Measurements from ENCODE around the gene CDC42EP2. TPM values are rescaled to one million over a fixed set of nuclear protein-coding genes. Genes with fewer than 3 reads are reported as not detected.

CDC42EP2 gene
- total and polyA plus RNA-seq, 10 of the 15 experiments (the other 5 are each of a cell fraction or from before 2014, with no cell fraction given): 0.03 to 1.2 (median 0.09) TPM; not detected in 3

GRCh38 chr11:65329944-65330403 is 15.3 kb downstream of the CDC42EP2 start (continued):
- peak; percentile 48 for TF ChIP-seq RAD21 (IDR thresholded peaks at IDR 0.05; ENCODE audit: insufficient read depth, low read depth, low read length)
- peak in 1 of 2 experiments; percentile 20; a peak in 1 of 4 replicates for TF ChIP-seq IKZF2 (IDR thresholded peaks at IDR 0.05)
- TF ChIP-seq GABPA (IDR thresholded peaks at IDR 0.05; ENCODE audit: low read depth): no peak

- H3K4me2 ChIP-seq (ENCODE audit: control insufficient read depth, insufficient read depth): no peak overlapping the region
- H3K27ac ChIP-seq (ENCODE audit: control insufficient read depth, insufficient read depth): no peak overlapping the region
- FAIRE-seq (no peak), ATAC-seq (no peak), DNase-seq (ENCODE audit: low read depth, low spot score) (no peak)
- TF ChIP-seq LARP7 (IDR thresholded peaks at IDR 0.05) (no peak), NR2C1 (IDR thresholded peaks at IDR 0.05) (no peak), NFIC (IDR thresholded peaks at IDR 0.05; ENCODE audit: low read depth, low read length) (no peak), NFYB (IDR thresholded peaks at IDR 0.05; ENCODE audit: insufficient read depth, low read depth, low read length) (no peak), SMAD1 (IDR thresholded peaks at IDR 0.05; ENCODE audit: low read depth, partially characterized antibody) (no peak), KAT2A (conservative IDR thresholded peaks at IDR 0.05; ENCODE audit: control insufficient read depth, low read depth, low read length) (no peak), ZNF384 (IDR thresholded peaks at IDR 0.05; ENCODE audit: borderline replicate concordance, low read depth, low read length) (no peak), FOS (IDR thresholded peaks at IDR 0.05; ENCODE audit: borderline replicate concordance, extremely low read depth, insufficient read length) (no peak)
- TF ChIP-seq, protein P1, sequence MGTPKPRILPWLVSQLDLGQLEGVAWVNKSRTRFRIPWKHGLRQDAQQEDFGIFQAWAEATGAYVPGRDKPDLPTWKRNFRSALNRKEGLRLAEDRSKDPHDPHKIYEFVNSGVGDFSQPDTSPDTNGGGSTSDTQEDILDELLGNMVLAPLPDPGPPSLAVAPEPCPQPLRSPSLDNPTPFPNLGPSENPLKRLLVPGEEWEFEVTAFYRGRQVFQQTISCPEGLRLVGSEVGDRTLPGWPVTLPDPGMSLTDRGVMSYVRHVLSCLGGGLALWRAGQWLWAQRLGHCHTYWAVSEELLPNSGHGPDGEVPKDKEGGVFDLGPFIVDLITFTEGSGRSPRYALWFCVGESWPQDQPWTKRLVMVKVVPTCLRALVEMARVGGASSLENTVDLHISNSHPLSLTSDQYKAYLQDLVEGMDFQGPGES (IDR thresholded peaks at IDR 0.05): no peak
- TF ChIP-seq, protein P2, sequence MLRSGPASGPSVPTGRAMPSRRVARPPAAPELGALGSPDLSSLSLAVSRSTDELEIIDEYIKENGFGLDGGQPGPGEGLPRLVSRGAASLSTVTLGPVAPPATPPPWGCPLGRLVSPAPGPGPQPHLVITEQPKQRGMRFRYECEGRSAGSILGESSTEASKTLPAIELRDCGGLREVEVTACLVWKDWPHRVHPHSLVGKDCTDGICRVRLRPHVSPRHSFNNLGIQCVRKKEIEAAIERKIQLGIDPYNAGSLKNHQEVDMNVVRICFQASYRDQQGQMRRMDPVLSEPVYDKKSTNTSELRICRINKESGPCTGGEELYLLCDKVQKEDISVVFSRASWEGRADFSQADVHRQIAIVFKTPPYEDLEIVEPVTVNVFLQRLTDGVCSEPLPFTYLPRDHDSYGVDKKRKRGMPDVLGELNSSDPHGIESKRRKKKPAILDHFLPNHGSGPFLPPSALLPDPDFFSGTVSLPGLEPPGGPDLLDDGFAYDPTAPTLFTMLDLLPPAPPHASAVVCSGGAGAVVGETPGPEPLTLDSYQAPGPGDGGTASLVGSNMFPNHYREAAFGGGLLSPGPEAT (IDR thresholded peaks at IDR 0.05; ENCODE audit: low read depth): no peak
- TF ChIP-seq, protein P3, sequence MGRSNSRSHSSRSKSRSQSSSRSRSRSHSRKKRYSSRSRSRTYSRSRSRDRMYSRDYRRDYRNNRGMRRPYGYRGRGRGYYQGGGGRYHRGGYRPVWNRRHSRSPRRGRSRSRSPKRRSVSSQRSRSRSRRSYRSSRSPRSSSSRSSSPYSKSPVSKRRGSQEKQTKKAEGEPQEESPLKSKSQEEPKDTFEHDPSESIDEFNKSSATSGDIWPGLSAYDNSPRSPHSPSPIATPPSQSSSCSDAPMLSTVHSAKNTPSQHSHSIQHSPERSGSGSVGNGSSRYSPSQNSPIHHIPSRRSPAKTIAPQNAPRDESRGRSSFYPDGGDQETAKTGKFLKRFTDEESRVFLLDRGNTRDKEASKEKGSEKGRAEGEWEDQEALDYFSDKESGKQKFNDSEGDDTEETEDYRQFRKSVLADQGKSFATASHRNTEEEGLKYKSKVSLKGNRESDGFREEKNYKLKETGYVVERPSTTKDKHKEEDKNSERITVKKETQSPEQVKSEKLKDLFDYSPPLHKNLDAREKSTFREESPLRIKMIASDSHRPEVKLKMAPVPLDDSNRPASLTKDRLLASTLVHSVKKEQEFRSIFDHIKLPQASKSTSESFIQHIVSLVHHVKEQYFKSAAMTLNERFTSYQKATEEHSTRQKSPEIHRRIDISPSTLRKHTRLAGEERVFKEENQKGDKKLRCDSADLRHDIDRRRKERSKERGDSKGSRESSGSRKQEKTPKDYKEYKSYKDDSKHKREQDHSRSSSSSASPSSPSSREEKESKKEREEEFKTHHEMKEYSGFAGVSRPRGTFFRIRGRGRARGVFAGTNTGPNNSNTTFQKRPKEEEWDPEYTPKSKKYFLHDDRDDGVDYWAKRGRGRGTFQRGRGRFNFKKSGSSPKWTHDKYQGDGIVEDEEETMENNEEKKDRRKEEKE (IDR thresholded peaks at IDR 0.05): no peak
- TF ChIP-seq, protein P4, sequence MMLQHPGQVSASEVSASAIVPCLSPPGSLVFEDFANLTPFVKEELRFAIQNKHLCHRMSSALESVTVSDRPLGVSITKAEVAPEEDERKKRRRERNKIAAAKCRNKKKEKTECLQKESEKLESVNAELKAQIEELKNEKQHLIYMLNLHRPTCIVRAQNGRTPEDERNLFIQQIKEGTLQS (IDR thresholded peaks at IDR 0.05; ENCODE audit: borderline replicate concordance, extremely low read depth, low read depth, low read length): no peak
- H4K20me1 ChIP-seq (ENCODE audit: control insufficient read depth, insufficient read depth): no peaks in the 10 kb centered on the region
- no peaks in the 10 kb centered on the region for H3K9me3 ChIP-seq (replicated peaks; ENCODE audit: control insufficient read depth, insufficient read depth, low read length)
- peaks cover 8% of the 10 kb centered on the region; the same call in 1 of the 2 replicates for H3K4me1 ChIP-seq (ENCODE audit: control insufficient read depth, insufficient read depth, low read length)
- peaks cover 19% of the 10 kb centered on the region for H3K79me2 ChIP-seq (ENCODE audit: control insufficient read depth, insufficient read depth, low read length)
- in situ Hi-C loops (cut with MboI) (no loop called here), intact Hi-C loops (cut with micrococcal nuclease; ENCODE audit: unreplicated experiment) (loop anchor here (1.0 to 10.0 kb wide), 3 partner anchors 55 to 216 kb away; partner anchors contain the start of genes POLA2, TM7SF2 and ZNHIT2)
- peak overlapping the region; percentile 11; the same call in 1 of the 2 replicates for H2AFZ ChIP-seq (ENCODE audit: control insufficient read depth, low read depth, low read length)
- no peaks in the 10 kb centered on the region for H3K27me3 ChIP-seq (replicated peaks in 1 of 2; ENCODE audit: control insufficient read depth in 2 of 2, insufficient read depth in 2 of 2, low read length in 1 of 2)
- H3K4me3 ChIP-seq: no peak overlapping the region
- BruUV-seq (replicated peaks): no TSS peak
- no peak overlapping the region for H3K9ac ChIP-seq (ENCODE audit: control insufficient read depth, insufficient read depth, low read length)
- H3K36me3 ChIP-seq (ENCODE audit: control insufficient read depth in 2 of 2, insufficient read depth in 2 of 2, low read length in 1 of 2): no peaks in the 10 kb centered on the region
- POLR2A ChIA-PET: interaction anchor here (0.5 to 2.6 kb wide), 11 partner anchors 8 to 959 kb away, joined by 3 to 11 read pairs (median 6); partner anchors contain the start of genes POLA2 and YIF1A
- 50% methylated on average over 7 of the region's 7 CpGs for WGBS (ENCODE audit: insufficient coverage, insufficient replicate concordance, low lambda C conversion rate, missing lambda C conversion rate)
- SMC1A ChIA-PET (ENCODE audit: uncharacterized antibody, unreplicated experiment): interaction anchor here (0.6 to 6.6 kb wide), 15 partner anchors 14 to 482 kb away, joined by 3 to 64 read pairs (median 4); no protein-coding TSS in a partner anchor
- CTCF ChIA-PET: interaction anchor here (0.6 to 9.3 kb wide), 43 partner anchors 7 to 957 kb away, joined by 3 to 261 read pairs (median 5); partner anchors contain the start of genes CAPN1, CDC42EP2, FAM89B and POLA2
- RAD21 ChIA-PET (ENCODE audit: unreplicated experiment): interaction anchor here (0.6 to 3.3 kb wide), 14 partner anchors 15 to 482 kb away, joined by 3 to 53 read pairs (median 6); partner anchors contain the start of genes CDC42EP2 and POLA2
Observed at GRCh38 chr11:65330544-65330943, 15.9 kb downstream of the CDC42EP2 start.

Data from GM12878 (cell line).